ENCODE data around the gene TNIP2.
"Not testable (repeated sequence)": the region's sequence is repeated elsewhere in the genome, so short reads cannot be mapped to it uniquely, and the experiment has no call there.

Gene TNIP2

DNA sequence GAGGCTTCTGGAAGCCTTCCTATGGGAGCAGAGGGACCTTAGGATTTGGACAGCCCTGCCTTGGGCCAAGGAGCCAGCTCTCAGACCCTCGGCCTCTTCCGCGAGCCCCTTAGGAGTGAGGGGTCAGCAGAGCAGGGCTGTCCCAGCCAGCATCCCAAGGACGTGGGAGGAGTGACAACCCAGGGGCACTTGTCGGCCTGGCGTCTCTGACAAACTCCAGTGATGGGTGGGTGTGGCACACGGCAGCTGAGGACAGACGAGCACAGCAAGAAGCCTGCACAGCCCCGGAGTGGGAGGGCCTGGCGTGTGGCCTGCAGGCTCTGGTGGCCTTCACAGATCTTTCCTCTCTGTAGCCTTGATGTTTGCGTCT lies 11.6 kb upstream of the TNIP2 start:
- DNase-seq = no peak

DNA sequence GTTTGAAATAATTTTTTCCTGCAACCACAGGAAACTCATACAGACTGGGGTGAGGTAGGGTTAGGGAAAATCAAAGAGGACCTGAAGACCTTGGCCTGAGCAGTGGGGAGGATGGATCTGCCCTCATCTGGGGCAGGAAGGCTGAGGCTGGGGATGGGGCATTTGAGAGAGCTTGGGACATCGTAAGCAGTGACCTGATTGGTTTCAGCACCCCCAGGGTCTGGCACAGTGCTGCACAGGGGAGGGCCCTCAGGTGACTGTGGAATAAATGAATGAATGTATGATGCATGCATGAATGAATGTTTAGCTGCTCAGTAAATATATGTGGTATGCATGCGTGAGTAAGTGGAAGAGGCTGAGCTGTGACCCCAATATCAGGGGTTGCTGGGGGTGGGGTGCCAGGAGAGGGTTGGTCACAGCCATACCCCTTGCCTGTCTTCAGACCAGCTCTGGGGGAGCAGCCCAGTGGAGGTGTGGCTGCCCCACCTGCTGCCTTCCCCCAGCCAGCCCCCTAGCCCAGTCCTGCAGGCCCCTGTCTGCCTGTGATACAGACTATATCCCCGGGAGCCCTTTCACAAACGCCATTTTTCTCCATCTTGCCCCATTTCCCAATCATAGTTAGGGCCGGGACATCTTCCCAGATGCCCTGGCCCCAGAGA lies 11.0 kb upstream of the TNIP2 start:
- no peak for DNase-seq

DNA sequence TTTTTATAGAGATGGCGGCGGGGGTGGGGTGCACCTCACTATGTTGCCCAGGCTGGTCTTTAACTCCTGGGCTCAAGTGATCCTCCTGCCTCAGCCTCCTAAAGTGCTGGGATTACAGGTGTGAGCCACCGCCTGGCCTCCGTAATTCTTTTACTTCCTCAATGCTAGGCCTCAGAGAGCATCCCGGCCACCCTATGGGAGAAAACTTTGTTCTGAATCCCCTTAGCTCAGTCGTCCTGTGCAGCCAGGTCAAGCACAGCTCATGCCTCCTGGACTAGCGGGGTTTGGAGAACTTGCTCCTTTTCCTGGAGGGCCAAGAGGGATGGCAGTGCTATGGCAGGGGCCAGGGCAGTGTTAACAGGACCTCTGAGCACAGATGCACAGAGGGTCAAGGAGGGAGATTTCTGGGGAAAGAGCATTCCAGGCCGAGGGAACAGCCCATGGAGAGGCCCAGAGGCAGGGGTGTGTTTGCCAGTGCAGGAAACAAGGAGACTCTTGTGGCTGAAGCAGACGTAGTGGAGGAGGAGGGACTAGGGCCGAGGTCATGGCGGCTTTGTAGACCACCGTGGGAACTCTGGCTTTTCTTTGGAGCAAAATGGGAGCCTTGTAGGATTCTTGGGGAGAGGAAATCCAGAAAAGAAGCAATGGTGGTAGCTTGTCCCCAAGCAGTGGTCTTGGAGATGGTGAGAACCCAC lies 9.8 kb upstream of the TNIP2 start:
- DNase-seq = no peak

DNA sequence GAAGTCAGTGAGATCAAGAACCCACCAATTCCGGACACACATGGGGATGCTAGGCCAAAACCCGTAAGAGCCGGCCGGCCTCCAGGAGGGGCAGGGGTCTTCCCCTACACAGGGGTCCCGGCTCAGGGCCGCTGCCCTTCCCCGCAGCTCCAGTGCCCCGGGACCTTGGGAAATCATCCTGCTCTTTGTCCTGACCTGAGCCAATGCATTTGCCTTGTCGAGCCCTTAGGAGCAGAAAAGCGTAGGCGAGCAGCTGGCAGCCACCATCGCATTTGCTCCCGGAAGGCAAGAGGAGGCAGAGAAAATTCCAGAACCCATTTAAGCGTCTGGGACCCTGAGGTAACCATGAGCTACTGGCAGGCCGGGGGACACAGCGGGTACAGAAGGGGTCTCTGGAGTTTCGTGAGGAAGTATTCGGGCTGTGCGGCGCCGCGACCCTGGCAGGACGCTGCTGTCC lies 7.4 kb upstream of the TNIP2 start:
- DNase-seq = peak; percentile 33

DNA sequence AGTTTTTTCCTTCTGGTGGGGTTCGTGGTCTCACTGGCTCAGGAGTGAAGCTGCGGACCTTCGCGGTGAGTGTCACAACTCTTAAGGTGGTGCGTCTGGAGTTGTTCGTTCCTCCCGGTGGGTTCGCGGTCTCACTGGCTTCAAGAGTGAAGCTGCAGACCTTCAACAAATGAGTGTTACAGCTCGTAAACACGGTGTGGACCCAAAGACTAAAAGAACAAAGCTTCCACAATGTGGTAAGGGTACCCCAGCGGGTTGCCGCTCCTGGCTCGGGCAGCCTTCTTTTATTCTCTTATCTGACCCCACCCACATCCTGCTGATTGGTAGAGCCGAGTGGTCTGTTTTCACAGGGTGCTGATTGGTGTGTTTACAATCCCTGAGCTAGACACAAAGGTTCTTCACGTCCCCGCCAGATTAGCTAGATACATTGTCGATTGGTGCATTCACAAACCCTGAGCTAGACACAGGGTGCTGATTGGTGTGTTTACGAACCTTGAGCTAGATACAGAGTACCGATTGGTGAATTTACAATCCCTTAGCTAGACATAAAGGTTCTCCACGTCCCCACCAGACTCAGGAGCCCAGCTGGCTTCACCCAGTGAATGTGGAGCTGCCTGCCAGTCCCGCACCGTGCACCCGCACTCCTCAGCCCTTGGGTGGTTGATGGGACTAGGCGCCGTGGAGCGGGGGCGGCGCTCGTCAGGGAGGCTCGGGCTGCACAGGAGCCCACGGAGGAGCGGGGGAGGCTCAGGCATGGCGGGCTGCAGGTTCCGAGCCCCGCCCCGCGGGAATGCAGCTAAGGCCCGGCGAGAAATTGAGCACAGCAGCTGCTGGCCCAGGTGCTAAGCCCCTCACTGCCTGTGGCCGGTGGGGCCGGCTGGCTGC lies 6.6 kb upstream of the TNIP2 start:
- not testable (repeated sequence) for DNase-seq

DNA sequence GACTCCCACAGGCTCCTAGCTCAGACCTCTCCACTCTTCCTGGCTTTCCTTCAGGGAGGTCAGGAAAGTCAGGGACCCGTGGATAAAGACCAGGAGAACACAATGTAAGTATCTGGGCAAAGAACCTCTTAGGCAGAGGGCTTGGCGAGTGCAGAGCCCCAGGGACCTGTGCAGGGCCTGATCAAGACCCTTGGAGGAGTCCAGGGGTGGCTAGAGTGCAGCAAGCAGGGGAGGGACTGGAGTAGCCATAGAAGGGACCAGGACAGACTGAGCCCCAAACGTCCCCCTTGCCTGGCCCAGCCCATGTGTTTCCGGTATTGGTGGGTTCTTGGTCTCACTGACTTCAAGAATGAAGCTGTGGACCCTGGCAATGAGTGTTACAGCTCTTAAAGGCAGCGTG lies 5.9 kb upstream of the TNIP2 start:
- DNase-seq = no peak

DNA sequence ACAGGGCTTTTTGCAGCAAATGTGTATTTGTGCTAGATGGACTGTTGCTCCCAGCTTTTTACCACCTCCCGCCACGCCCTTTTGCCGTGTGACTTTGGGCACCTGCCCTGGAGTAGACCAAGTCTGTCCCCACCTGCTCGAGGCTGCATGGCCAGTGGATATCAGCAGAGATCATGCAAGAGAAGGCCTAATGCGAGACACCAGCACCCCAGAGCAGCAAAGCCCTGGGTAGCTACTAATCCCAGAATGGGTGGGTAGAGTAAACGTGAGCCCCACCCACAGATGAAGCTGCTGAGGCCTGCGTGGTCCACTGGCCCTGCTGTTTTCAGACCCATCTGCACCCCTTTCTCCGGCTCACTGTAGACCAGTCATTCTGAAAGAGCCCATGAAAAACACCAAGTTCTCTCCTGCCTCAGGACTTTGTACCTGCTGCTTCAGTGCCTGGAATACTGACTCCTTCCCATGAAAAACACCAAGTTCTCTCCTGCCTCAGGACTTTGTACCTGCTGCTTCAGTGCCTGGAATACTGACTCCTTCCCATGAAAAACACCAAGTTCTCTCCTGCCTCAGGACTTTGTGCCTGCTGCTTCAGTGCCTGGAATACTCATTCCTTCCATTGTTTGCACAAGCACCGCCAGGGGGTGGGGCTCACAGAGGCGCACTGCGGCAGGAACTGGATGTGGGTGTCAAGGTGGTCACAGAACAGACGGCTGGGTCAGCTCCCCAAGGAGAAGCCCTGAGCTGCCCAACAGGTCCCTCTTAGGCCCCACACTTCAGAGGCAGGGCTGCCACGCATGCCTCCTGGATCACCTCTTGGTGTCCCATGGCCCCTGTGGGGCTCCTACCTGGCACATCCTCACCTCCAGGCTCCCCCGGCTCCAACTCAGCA lies 5.1 kb upstream of the TNIP2 start:
- DNase-seq = no peak

DNA sequence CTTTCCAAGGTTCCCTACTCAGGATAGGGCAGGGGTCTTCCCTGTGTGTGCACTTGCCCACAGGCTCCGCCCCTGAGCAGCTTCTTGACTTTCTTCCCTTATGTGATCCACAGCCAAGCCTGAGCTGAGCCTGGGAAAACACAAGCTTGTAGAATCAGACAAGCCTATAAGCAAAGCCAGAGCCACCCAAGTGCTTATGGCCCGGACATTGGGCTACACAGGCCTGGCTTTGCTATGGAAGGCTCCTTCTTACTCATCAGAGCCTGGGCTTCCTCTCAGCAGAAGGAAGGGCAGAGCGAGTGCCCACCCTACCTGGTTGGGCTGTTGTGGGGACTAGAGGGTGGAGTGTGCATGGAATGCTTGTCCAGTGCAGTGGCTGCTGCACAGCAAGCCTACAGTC lies 1.3 kb upstream of the TNIP2 start:
- no peak for DNase-seq

DNA sequence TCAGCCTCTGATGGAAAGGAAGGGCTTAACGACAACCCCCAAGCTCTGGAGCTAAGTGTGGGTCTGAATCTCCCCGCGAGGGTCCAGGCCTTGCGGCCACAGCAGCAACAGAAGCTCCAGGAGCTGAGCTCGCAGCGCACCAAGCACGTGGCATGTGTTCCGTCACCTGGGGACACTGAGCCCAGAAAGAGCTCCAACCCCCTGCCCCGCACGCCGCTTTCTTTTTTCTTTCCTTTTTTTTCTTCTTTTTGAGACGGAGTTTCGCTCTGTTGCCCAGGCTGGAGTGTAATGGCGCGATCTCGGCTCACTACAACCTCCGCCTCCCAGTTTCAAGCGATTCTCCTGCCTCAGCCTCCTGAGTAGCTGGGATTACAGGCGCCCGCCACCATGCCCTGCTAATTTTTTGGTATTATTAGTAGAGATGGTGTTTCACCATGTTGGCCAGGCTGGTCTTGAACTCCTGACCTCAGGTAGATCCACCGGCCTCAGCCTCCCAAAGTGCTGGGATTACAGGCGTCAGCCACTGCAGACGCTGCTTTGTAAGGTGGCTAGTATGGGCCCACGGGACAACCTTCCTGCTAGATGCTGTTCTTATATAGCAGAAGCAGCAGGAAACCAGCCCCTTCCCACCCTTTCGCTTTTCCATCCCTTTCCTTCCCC lies 685 bp upstream of the TNIP2 start:
- peak; percentile 63 for DNase-seq

DNA sequence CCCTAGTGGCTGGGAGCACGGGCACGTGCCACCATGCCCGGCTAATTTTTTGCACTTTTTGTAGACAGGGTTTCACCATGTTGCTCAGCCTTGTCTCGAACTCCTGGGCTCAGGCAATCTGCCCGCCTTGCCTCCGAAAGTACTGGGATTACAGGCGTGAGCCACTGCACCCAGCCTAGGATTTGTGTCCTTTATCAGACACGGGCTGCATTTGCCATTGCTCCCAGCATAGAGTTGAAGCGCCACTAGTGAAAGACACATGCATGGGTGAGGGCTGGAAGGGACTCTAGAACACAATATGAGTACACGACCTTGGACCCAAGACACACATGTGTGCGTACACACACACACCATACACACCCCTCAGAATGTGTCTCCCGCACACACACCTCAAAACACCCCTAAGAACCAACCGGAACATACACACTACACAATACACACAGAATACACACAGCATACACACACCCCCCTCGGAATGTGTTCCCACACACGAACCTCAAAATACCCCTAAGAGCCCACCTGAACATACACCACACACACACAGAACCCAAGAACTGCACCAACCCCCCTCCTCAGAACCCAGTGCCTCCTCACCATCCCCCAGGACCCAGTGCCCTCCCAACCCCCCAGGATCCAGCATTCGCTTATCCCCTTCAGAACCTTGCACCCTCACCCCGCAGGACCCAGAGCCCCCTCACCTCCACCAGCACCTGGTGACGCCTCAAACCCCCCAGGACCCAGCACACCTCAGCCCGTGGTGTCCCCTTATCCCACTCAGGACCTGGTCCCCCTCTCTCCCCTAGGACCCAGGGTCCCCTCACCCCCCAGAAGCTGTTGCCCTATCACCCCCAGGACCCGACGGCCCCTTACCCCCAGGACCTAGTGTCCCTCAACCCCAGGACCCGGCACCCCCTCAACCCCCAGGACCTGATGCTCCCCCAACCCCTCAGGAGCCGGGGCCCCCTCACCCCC lies 1.0 kb downstream of the TNIP2 start:
- DNase-seq = no peak

DNA sequence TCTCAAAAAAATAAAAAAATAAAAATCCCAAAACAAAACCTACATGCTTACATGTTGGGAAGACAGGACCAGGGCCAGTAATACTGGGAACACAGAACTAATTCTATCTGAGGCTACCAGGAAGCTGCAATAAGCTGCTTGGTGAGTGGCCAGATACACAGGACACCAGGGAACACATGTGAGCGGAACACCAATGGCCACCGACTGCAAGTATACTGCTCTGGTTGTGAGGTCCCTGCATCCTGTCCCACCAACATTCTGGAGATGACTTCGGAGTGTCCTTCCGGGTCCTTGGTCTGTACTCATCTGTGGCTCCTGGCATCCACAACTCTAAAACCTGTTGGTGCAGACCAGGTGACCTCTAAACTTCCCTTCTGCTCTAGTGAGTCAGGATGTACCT lies 2.7 kb downstream of the TNIP2 start:
- DNase-seq = no peak

DNA sequence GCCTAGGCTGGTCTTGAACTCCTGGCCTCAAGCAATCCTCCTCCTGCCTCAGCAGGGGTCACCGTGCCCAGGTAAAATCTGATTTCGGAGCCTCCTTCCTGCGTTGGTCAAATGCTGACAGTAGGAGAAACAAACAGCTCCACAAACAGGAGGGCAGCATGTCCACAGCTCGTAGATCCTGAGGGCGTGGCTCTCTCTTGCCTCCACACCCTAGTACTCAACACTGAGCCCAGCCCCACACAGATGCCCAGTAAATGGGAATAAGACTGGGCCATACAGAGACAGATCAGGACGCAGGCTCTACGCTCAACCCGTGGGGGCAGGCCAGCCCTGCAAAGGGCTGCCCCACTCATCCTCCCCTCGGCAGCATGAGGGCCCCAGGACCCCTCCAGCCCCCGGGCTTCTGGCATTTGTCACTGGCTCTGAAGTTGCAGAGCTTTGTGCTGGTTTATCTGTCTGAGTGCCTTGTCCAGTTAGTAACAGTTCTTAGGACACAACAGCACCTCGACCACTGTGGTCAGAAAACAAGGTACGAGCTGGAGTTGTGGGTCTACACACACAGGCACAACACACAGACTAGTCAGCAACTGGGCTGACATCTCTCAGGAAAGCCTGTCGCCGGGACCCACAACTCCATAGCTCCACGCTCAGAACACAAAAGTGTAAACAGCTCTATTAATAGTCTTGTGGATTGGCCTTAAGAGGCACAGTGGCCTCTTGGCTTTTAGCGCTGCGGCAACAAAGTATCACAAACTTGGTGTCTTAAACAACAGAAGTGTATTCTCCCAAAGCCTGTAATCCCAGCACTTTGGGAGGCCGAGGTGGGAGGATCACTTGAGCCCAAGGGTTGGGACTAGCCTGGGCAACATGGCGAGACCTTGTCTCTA lies 5.2 kb downstream of the TNIP2 start:
- DNase-seq = no peak

DNA sequence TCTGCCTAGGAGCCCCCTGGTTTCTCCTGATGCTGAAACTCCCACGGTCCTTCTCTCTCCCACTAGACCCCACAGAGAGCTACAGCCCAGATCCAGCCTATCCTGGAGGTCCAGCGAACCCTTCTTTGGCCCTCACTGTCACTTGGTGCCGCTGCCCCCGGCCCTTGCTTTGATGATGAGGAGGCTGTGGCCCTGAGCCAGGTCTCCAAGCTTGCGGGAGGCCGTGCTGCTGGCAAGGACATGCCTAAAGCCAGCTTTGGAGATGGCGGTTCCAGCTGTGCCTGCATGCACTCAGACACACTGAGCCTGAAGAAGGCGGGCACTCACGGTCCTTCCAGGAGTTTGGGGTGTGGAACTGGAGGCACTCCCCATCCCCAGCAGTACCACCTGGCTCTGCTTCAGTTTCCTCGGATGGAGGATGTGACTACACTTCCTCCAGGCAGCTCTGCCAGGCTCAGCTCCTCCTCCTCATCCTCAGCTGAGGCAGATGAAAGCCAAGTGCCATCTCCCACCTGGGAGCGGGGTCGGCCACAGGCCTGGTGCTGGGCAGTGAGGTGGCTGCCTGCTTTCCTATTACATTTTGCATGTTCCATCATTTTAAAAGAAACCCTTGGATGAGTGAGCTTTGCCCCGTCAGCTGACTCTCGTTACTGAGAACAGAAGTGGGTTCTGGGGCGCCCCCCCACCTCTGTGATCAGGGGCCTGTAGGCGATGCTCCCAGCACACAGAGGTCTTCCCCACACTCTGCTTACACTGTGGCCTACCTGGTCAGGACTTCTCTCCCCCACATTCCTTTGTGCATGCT lies 9.0 kb downstream of the TNIP2 start:
- DNase-seq = no peak

DNA sequence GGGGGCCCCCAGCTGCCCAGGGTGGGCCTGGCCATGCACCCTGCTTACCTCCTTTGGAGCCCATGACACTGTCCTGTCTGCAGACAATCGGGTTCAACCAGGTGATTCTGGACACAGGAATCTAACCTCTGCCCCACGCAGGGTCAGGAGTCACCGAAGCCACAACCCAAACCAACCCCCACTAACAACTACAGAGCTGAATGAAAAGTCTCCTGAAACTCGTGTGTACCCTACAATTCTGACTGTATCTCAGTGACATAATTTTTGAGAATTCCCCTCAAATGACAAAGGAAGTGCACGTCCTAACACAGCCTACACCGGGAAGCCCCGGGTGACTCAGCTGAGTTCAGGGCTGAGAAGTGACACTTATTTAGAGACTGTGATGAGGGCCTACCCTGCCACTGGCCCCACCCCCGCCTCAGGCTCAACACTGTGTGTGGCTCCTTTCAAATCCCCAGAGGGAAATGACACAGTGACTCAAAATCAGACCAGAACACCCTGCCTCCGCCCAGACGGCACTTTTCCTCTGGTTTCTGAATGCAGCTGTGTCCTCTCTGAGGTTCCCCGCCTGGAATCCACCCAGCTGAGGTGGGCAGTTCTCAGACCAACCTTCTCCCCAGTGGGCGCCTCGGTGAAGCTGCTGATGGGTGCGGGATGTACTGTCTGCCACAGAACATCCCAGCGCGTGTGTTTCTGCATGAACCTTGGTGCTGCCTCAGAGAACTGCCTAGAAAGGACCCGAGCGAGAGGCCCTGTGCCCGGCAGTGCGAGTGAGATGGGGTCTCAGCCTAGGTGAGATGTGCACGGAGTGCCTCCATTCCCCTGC lies 9.9 kb downstream of the TNIP2 start:
- no peak for DNase-seq

DNA sequence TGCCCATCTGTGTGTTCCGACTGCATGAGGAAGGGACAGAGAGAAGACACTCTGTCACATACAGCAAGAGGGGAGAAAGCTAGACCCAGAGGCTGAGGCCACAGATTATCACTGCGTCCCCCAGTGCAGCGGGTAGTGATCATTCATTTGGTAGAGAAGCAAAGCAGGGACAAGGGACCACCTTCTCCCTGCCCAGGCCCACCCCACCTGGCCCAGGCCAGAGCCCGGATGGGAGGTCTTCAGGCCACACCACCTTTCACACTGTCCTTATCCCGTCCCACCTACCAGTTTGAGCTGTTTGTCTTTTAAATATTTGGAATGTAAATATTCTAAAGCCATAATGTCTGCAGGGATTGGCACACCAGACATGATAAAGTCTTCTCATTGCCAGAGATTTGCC lies 10.6 kb downstream of the TNIP2 start:
- no peak for DNase-seq

DNA sequence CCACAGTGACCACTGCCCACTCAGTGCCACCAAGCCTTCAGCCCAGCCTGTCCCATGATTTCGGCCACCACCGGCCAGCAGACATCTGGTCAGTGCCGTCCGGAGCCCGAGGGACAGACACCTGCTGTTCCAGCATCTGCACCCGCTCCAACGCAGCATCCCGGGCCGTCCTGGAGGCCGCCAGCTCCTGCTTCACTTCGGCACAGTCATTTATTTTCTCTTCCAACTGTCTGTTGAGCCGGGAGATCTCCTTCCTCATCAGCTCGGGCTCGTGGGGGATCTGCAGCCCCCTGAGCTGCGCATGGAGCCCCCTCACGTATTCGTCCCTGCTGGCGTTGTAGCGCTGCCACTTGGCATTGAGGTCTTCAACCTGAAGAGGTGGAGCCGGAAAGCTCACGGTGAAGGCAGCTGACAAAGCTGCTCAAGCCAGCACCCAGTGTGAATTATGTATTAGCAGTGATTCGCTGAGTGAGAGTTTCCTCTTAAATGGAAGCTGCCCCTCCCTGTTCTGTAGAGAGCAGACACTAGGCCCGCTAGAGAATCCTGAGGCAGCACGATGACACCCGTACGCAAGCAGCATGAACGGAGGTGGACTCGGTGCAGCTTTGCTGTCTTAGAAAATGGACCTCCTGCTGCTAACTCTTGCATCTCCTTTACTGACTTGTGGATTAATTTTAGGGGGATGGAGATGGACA lies 11.4 kb downstream of the TNIP2 start:
- DNase-seq = peak; percentile 16
